HEK293T (cell line): Measurements from ENCODE around the gene TMEM91.
"Not testable (repeated sequence)": the region's sequence is repeated elsewhere in the genome, so short reads cannot be mapped to it uniquely, and the experiment has no call there.

ENCODE experiments used
- CTCF ChIA-PET: fragments of 350-600 bp; formaldehyde crosslinking; extraction: SDS; loops from one replicate; lab custom pipeline; 2021; ENCODE audit warnings: antibody characterized with exemption, inconsistent platforms; lab: Yijun Ruan, JAX
- POLR2A ChIA-PET: fragments of 350-600 bp; formaldehyde crosslinking; extraction: SDS; loops from one replicate; lab custom pipeline; 2020; ENCODE audit warnings: antibody characterized with exemption, inconsistent platforms; lab: Yijun Ruan, JAX
- DNase-seq: peaks from one replicate; pipeline ENCODE4 v3.0.0; 2012; ENCODE audit warnings: mixed read lengths; ENCODE audit errors: extremely low spot score
- ARNT ChIP-seq: fragments of 450-650 bp; IDR thresholded peaks from 2 replicates; pipeline ENCODE4 v1.6.1; 2017; ENCODE audit warnings: mild to moderate bottlenecking
- BHLHE40 ChIP-seq: fragments of 450-650 bp; IDR thresholded peaks from 2 replicates; pipeline ENCODE4 v1.6.1; 2016; ENCODE audit warnings: mild to moderate bottlenecking, moderate library complexity, borderline replicate concordance
- CTBP1 ChIP-seq: fragments of 450-650 bp; IDR thresholded peaks from 2 replicates; pipeline ENCODE4 v1.6.1; 2016; ENCODE audit warnings: borderline replicate concordance
- ELF4 ChIP-seq: fragments of 450-650 bp; IDR thresholded peaks from 2 replicates; pipeline ENCODE4 v1.6.1; 2017; ENCODE audit warnings: antibody characterized with exemption
- FOXA1 ChIP-seq: fragments of 450-650 bp; IDR thresholded peaks from 2 replicates; pipeline ENCODE4 v1.6.1; 2016; ENCODE audit warnings: mild to moderate bottlenecking
- FOXK2 ChIP-seq: fragments of 450-650 bp; IDR thresholded peaks from 2 replicates; pipeline ENCODE4 v1.6.1; 2016; ENCODE audit warnings: mild to moderate bottlenecking
- FOXM1 ChIP-seq: fragments of 450-650 bp; IDR thresholded peaks from 2 replicates; pipeline ENCODE4 v1.6.1; 2017; ENCODE audit warnings: mild to moderate bottlenecking, borderline replicate concordance
- HDGF ChIP-seq: fragments of 450-650 bp; IDR thresholded peaks from 2 replicates; pipeline ENCODE4 v1.6.1; 2017; ENCODE audit warnings: antibody characterized with exemption, borderline replicate concordance
- L3MBTL2 ChIP-seq: fragments of 450-650 bp; conservative IDR thresholded peaks from 2 replicates; pipeline ENCODE4 v1.6.1; 2016; ENCODE audit warnings: mild to moderate bottlenecking
- LEF1 ChIP-seq: fragments of 450-650 bp; IDR thresholded peaks from 2 replicates; pipeline ENCODE4 v1.6.1; 2017; ENCODE audit warnings: mild to moderate bottlenecking, borderline replicate concordance
- NFRKB ChIP-seq: fragments of 450-650 bp; IDR thresholded peaks from 2 replicates; pipeline ENCODE4 v1.6.1; 2016; ENCODE audit warnings: mild to moderate bottlenecking, moderate library complexity
- PKNOX1 ChIP-seq: fragments of 450-650 bp; IDR thresholded peaks from 2 replicates; pipeline ENCODE4 v1.6.1; 2016
- SP1 ChIP-seq: fragments of 450-650 bp; IDR thresholded peaks from 2 replicates; pipeline ENCODE4 v1.6.1; 2017
- SUZ12 ChIP-seq: fragments of 450-650 bp; IDR thresholded peaks from 2 replicates; pipeline ENCODE4 v1.6.1; 2016; ENCODE audit warnings: mild to moderate bottlenecking
- TARDBP ChIP-seq: fragments of 450-650 bp; IDR thresholded peaks from 2 replicates; pipeline ENCODE4 v1.6.1; 2016
- ZNF384 ChIP-seq: fragments of 450-650 bp; IDR thresholded peaks from 2 replicates; pipeline ENCODE4 v1.6.1; 2016

Gene TMEM91

DNA sequence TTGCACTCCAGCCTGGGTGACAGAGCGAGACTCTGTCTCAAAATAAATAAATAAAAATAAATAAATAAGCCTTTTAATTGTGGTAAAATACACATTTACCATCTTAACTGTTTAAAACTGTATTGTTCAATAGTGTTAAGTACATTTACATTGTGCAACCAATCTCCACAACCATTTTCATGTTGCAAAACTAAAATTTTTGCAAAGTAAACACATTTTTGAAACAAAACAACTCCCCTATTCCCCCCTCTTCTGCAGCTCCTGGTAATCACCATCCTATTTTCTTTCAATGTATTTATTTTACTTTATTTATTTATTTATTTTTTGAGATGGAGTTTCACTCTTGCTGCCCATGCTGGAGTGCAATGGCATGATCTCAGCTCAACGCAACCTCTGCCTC, 6.6 kb upstream of the TMEM91 start:
- DNase-seq: no peak
- TF ChIP-seq BHLHE40 (no peak), FOXK2 (no peak), CTBP1 (no peak), SUZ12 (no peak), FOXM1 (no peak), ARNT (no peak), L3MBTL2 (no peak), TARDBP (no peak), NFRKB (no peak), LEF1 (no peak), PKNOX1 (no peak), SP1 (no peak), ELF4 (no peak), FOXA1 (no peak), HDGF (no peak), ZNF384 (no peak)
- ChIA-PET CTCF (no interaction called here), POLR2A (interaction anchor here (0.7 kb wide), 1 partner anchor 70 kb away, joined by 3 read pairs; the partner anchor contains the start of gene DMAC2)

DNA sequence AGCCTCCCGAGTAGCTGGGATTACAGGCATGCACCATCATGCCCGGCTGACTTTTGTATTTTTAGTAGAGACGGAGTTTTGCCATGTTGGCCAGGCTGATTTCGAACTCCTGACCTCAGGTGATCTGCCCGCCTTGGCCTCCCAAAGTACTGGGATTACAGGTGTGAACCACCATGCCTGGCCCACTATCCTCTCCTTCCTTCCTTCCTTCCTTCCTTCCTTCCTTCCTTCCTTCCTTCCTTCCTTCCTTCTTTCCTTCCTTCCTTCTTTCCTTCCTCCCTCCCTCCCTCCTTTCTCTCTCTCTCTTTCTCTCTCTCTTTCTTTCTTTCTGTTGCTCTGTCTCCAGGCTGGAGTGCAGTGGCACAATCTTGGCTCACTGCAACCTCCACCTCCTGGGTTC, 5.2 kb upstream of the TMEM91 start:
- CTCF ChIA-PET, POLR2A ChIA-PET, DNase-seq: not testable (repeated sequence)

DNA sequence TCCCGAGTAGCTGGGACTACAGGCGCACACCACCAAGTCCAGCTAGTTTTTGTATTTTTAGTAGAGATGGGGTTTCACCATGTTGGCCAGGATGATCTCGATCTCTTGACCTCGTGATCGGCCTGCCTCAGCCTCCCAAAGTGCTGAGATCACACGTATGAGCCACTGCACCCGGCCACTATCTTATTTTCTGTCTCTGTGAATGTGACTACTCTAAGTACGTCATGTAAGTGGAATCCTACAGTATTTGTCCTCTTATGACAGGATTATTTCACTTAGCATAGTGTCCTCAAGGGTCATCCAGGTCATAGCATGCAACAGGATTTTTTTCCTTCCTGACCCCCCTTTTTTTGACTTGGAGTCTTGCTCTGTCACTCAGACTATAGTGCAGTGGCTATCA, 4.8 kb upstream of the TMEM91 start:
- POLR2A ChIA-PET: no interaction called here
- TF ChIP-seq ELF4 (no peak), L3MBTL2 (no peak), ARNT (no peak), SUZ12 (no peak), FOXM1 (no peak), SP1 (no peak), FOXA1 (no peak), NFRKB (no peak), FOXK2 (no peak), CTBP1 (no peak), ZNF384 (no peak), PKNOX1 (no peak), BHLHE40 (no peak), HDGF (no peak), LEF1 (no peak), TARDBP (no peak)

GRCh38 chr19:41372501-41372900, 3.8 kb upstream of the TMEM91 start:
- ChIA-PET POLR2A (interaction anchor here (1.1 kb wide), 1 partner anchor 9 kb away, joined by 3 read pairs; no protein-coding TSS in a partner anchor), CTCF (interaction anchor here (0.6 kb wide), 1 partner anchor 64 kb away, joined by 3 read pairs; no protein-coding TSS in a partner anchor)
- no peak for DNase-seq
- no peak for TF ChIP-seq LEF1
- TF ChIP-seq BHLHE40: no peak
- TF ChIP-seq ELF4: no peak

More for the DNA sequence above, 4.8 kb upstream of the TMEM91 start:
- DNase-seq: no peak
- CTCF ChIA-PET: no interaction called here

DNA sequence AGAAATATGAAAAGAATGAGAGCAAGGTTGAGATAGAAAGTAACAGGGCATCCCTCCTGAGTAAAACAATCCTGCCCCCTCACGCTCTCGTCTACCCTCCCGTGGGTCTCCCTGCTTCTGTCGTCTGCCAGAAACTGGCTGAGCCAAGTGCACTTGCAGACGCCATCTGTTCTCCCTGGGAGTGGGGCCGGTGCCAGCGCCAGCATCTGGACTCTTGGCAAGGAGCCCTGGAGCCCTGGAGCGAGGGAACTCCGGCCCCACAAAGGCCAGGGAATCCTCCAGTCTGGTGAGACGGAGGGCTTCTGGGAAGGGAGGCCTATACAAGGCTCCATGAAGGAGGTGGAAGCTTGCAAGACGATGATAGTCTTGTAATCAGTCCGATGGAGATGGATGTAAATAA, 2.3 kb upstream of the TMEM91 start:
- ChIA-PET CTCF (no interaction called here), POLR2A (no interaction called here)
- TF ChIP-seq FOXM1 (no peak), ZNF384 (no peak), SUZ12 (no peak), FOXA1 (no peak), BHLHE40 (no peak), PKNOX1 (no peak), NFRKB (no peak), LEF1 (no peak), FOXK2 (no peak), ARNT (no peak)
- no peak for DNase-seq

GRCh38 chr19:41376998-41377365, 649 bp downstream of the TMEM91 start:
- ChIA-PET POLR2A (no interaction called here), CTCF (no interaction called here)
- no peak for DNase-seq
- TF ChIP-seq PKNOX1 (no peak), LEF1 (no peak), CTBP1 (no peak), ARNT (no peak), HDGF (no peak), FOXM1 (no peak), SP1 (no peak), BHLHE40 (no peak), L3MBTL2 (no peak), ZNF384 (no peak), NFRKB (no peak), FOXK2 (no peak), SUZ12 (no peak), FOXA1 (no peak), TARDBP (no peak), ELF4 (no peak)
